ENCODE measurements around the gene POLA2.

POLA2 gene

GRCh38 chr11:65287601-65288000, 25.8 kb downstream of the POLA2 start:
- no peak for DNase-seq (ENCODE audit: low read depth in 2 of 2)

DNA sequence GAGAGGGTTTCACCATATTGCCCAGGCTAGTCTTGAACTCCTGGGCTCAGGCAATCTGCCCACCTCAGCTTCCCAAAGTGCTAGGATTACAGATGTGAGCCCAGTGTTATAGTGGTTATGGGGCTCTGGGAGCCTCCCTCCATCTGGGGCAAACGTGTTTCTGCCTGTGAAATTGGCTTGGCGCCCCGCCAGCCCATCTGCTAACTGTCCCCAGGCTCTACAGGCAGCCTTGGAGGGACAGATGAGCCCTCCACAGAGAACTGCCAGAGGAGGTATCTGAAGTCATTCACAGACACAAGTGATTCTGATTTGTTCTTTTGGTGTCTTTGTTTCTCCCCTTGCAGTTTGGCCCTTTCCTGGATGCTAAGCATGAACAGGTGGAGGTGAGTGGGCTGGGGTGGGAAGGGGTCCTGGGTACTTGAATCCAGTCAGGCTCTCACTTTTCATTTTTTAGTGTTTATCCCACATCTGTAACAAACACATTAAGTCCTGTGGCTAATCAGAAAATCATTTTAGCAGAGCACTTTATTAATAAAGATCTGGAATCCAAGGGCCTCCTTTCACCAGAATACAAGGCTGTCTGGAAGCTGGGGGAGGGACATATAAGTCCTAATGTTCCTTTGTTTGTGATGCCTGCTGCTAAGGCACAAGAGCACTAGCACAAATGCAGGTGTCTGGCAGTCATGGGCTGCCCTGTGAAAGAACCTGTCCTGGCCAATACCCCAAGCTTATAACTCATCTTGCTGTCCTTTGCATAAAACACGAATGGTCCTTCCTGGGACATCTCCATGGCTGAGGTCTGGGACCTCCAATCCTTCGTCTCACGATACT, 27.2 kb downstream of the POLA2 start:
- no peak for DNase-seq (ENCODE audit: low read depth in 2 of 2)

DNA sequence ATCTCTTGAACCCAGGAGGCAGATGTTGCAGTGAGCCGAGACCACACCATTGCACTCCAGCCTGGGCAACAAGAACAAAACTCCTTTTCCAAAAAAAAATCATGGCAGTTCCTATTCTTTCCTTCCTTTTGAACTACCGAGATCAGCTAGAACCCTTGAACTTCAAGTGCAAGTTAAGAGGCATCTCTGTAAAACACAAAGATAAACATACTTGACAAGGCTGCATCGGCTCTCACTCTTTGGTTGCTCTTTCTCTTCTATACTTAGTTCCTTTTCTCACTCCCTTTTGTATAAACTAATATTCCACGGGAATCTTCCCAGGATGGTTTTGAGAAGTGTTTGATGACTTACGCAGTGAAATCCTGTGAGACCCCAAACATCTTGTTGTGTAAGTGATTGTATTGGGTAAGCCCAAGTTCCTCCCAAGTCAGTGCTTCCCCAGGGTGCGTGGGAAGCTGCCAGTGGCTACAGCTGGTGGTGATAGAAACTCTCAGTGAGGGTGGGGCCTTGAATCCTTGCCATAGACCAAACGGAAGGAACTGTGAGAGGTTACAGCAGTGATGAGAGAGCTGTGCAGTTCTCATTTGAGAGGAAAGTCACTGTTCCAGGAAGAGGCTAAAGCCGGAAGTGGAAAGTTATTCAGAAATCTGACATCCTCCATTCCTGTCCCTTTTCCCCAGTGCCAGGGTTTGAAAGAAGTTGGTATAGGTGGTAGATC, 28.8 kb downstream of the POLA2 start:
- DNase-seq (ENCODE audit: low read depth in 2 of 2): no peak

DNA sequence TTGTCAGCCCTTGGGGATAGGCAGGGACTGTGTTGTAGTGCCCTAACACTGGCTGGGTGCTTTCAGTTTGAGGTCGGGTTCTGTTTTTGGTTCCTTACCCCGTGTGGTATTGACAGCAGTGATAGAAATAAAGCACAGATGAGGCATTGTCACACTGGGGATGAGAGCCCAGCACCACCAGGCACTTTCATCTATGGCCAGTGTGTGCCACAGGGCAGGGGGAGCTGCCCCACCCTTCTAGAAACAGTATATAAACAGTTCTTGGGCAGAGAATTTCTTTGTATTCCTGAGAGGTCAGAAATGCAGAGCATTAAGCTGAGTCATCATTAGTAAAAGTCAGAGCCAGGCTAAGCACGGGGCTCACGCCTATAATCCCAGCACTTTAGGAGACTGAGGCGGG, 29.9 kb downstream of the POLA2 start:
- DNase-seq (ENCODE audit: low read depth in 2 of 2): no peak

DNA sequence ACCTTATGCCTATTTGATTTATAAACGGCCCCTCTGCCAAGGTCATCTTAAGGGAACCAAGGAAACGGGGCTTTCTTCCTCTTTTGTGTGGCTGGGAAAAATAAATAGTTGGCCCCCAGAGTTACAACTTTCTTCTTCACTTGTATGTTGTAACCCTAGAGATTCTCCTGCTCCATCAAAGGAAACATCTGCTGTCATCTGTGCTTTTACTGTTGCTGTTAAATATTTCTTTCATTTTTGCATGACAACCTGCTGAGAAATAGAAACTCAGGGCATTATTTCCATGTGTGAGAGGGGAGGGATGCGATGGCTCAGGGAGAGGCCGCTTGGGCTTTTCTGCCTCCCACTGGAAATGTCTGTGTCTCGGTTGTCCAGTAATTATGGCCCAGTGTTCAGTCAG, 31.1 kb downstream of the POLA2 start:
- no peak for DNase-seq (ENCODE audit: low read depth in 2 of 2)

DNA sequence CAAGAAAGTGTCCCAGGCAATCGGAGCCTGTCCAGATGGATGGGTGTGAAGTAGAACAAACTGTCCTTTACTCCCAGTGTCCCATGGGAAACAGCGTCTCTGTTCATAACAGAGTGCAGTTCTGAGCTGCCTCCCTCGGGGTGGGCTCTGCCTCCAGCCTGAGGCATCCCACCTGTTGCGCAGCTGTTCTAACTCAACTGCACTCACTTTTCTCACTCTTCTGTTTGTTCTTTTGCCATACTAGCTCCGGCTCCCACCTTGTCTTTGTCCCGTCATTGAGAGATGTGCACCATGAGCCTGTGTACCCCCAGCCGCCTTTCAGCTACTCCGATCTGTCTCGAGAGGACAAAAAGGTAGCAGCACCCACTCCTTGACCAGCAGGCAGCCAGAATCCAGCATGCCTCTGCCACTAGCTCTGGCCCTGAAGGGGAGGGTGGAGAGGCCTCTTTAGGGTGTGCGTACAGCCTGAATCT, 32.2 kb downstream of the POLA2 start:
- no peak for DNase-seq (ENCODE audit: low read depth in 2 of 2)

DNA sequence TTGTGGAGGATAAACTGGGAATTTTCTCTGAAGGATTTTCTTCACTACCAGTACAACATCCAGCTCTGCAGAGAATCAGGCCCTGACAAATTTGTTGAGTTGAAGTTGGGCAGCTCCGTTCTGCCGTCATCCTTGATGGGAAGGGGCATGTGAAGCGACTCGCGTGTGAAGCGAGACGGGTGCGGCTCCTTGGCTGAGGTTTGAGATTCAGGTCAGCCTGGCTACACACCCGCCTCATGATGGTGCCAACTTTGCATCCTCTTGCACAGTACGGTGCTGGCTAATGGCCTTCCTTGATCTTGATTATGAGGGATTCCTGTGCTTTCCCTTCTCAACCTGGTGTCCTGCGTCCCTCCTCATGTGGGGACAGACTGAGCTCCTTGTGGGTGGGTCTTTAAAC, 33.2 kb downstream of the POLA2 start:
- DNase-seq (ENCODE audit: low read depth in 2 of 2): no peak

- no peak for DNase-seq (ENCODE audit: low read depth in 2 of 2)
These were observed 34.0 kb downstream of the POLA2 start for GRCh38 chr11:65295571-65296341.

DNA sequence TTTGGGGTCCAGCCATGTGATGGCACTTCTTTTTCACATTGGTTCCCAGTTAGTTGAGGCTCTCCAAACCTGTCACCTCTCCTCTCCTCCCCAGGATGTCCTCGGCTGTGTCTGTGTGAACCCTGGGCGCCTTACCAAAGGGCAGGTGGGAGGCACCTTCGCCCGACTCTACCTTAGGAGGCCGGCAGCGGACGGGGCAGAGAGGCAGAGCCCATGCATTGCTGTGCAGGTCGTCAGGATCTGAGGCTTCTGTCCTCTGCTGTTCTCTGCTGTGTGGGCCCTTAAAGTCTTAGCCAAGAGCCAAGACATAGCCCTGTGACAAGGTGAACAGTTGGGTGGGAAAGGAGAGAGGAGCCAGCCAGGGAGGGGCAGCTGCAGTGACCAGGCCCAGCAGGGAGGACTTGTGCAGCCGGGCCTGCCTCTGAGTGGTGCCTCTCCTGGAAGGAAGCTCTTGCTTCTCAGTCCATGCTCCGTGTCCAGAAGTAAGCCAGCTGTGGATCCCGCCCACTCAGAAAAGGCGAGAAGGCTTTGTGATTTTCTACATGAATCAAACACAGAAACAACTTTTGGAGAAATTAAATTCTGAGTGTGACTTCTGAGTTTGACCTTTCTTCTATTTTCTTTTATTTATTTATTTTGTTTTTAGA, 35.4 kb downstream of the POLA2 start:
- no peak for DNase-seq (ENCODE audit: low read depth in 2 of 2)

DNA sequence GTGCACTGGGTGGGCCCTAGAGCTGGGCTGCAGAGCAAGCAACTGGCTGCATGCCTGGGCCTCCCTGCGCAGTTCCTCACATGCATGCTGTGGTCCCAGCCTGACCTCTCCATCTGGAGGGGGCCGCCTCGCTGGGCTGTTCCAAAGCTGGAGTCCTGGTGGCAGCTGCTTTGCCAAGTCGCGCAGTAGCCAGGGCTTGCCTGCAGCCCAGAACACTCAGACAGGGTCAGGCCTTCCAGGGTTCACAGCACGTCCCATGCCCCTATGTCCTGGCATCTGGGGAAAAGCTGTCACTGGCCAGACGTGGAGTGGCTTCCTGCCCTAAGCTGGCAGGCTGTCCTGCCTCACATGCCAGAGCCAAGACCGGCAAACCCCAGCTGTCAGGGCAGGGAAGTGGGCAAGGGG, 36.4 kb downstream of the POLA2 start:
- no peak for DNase-seq (ENCODE audit: low read depth in 2 of 2)

DNA sequence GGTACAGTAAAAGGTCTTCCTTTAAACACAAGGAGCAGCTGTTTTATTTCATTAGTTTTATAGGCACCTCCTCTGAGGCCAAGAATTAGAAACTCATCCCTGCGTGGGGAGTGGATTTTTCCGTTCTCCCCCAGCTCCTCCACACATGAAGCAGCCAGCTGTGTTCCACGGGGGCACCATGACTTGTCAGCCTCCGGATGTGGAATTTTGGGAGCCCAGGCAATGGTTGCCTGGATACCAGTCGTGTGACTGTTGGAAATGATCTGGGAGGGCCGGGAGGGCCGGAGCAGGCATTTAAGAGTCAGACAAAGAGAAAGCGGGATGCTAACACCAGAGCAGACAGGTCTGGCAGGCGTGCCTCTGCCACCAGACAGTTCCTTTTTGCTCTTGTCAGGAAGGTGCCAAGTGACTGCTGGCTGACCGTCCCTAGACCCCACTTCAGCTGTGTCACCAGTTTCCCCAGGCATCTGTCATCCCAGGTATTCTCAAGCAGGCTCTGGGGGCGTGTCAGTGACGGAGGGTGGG, 37.0 kb downstream of the POLA2 start:
- no peak for DNase-seq (ENCODE audit: low read depth in 2 of 2)

DNA sequence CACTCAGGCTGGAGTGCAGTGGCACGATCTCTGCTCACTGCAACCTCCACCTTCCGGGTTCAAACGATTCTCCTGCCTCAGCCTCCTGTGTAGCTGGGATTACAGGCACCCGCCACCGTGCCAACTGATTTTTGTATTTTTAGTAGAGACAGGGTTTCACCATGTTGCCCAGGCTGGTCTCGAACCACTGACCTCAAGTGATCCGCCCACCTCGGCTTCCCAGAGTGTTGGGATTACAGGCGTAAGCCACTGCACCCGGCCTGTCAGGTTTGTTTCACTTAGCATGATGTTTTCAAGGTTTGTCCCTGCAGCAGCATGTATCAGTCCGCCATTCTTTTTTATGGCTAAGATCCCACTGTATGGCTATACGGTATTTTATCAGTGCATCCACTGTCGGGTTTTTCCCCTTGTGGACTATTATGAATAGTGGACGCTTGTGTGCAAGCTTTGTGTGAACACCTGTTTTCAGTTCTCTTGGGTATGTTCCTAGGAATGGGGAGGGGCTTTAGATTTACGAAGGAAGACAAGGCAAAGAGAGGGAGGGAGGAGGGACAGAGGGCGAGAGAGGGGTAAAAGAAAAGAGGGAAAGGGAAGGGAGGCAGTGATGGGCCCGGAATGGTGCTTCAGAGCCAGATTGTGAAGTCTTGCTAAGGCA, 39.0 kb downstream of the POLA2 start:
- DNase-seq (ENCODE audit: low read depth in 2 of 2): no peak

DNA sequence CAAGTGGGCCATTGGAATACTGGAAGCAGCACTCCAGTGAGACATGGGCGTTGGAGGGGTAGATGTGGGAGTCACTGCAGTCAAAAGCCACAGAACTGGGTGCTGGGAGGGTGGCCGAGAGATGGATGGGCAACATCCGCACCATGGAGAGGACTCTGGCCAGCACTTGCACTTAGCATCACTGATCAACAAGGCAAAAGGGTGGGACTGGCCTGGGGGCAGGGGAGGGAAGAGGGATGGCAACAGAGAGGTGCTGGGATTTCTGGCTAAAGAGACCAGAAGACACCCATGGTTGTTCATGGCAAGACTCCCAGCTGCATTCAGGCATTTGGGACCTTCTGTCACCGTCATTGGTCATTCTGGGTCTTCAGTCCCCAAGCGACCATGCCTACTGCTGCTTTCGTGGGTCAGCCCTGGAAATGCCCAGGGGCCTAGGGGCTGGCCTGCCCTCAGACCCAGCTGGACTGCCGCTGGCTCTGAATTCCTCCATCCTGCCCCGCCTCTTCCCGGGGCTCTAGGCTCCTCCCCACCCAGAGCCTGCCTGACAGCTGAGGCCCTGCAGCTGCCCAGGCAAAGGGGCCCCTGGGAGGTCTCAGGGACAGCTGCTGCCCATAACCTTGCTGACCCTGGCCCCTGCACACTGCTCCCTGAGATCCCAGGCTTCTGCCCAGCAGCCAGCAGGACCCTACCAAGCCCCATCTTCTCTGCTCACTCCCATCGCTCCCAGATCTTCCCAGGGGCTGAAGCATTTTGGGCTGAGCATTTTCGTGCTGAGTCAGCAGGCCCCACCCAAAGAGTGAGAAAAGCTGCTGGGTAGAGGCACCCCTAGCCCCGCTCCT, 39.9 kb downstream of the POLA2 start:
- DNase-seq (ENCODE audit: low read depth in 2 of 2): no peak

- no peak for DNase-seq (ENCODE audit: low read depth in 2 of 2)
These were observed 41.8 kb downstream of the POLA2 start for GRCh38 chr11:65303555-65303954.

- no peak for DNase-seq (ENCODE audit: low read depth in 2 of 2)
These were observed 42.3 kb downstream of the POLA2 start for GRCh38 chr11:65304110-65304509.

DNA sequence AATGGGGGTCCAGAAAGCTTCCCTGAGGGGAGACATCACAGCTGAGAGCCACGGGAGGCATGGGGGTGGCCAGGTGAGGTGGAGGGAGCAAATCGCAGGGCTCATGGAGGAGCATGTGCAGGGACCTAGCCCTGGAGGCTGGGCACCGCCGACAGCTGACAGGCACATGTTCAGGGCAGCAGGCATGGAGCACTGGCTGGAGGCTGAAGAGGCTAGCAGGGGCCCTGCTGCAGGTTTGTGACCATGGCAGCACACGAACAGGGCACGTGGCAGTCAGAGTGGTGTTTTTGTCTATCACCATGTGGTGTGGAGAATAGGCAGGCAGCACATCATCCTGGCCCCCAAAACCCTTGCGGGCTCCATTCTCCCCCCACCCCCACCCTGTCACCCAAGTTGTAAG, 42.9 kb downstream of the POLA2 start:
- no peak for DNase-seq (ENCODE audit: low read depth in 2 of 2)

DNA sequence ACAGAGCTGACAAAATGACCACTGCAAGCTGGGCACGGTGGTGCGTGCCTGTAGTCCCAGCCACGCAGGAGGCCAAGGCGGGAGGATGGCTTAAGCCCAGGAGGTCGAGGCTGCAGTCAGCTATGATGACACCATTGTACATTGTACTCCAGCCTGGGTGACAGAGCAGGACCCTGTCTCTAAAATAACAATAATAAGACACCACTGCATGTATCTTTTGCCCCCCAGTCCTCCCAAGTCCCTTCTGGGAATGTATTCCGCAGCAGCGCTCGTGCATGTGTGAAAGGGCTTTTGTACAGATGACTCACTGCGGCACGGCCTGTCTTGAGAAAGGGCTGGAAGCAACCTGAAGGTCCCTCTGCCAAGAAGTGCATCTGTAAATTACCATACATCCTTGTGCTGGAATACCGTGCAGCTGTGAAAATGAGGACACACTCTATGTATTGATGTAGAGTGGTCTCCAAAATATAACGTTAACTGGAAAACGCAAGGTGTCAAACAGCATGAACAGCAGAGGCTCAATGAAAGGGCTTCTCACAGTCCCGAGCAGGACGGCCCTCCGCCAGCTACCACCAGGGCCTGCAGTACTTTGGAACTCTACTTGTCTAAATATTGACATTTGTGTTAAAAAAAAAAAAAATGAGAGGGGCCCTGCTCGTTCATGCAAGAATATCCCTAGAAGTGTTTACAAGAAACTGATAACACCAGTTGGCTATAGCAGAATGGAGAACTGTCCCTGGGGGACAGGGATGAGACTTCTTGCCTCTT, 43.9 kb downstream of the POLA2 start:
- DNase-seq (ENCODE audit: low read depth in 2 of 2): no peak

DNA sequence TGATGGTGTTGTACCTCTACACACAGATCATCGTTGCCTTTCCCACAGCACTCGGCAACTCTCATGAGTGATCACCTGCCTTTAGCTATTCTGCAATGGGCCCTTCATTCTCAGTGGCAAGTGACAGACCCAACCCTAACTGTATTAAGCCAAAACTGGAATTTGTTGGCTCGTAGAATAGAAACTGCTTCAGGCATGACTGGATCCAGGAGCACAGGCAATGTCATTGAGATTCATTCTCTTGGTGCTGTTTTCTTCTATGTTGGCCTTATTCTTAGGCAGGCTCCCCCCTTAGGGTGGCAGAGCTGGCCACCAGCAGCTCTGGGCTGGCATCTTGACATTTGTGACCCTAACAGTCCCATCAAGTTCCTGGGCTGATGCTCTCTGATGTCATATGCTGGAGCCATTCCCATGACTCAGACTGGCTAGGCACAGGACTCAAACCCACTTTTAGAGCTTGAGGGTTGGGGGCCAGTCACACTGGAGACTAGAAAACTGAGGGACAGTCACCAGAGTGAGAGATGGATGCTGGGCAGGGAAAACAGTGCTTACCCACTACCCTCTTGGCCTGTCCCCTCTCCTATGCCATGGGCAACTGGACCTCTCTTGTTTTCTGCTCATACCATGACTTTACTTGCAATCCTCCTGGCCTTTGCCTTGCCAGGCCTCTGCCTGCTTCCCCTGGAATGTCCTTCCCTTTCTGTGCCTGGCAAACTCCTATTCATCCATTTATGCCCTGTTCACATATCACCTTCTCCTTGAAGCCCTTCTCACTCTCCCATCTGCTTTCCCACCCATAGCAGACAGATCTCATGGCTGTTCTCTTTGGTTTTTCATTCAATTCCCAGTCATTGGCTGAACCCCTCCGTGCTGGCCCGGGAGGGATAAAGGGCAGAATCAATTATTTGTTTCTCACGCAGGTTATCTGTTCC, 45.8 kb downstream of the POLA2 start:
- no peak for DNase-seq (ENCODE audit: low read depth in 2 of 2)

Measured in stimulated activated CD8-positive, alpha-beta memory T cell treated with anti-CD3 and anti-CD28 coated beads, Interleukin-7, amount 100 ng/mL, for 1 hour (primary cell).